A172 (cell line): ENCODE measurements around the gene P3H3. TPM values are rescaled to one million over a fixed set of nuclear protein-coding genes. Genes with fewer than 3 reads are reported as not detected.
"Not testable (repeated sequence)": the region's sequence is repeated elsewhere in the genome, so short reads cannot be mapped to it uniquely, and the experiment has no call there.

ENCODE experiments used
- DNase-seq: peaks from one replicate; pipeline ENCODE4 v3.0.0-alpha.2; 2015; ENCODE audit warnings: low spot score
- total RNA-seq: library from RNA; depleted of rRNA; stranded (reverse); fragments of >200 nt; shearing (Covaris generic); gene quantifications from 2 replicates; pipeline ENCODE4 v1.2.3, GENCODE V29; 2014

Gene P3H3
- total RNA-seq, 1 experiment from 2014 or later: 6.9 TPM

DNA sequence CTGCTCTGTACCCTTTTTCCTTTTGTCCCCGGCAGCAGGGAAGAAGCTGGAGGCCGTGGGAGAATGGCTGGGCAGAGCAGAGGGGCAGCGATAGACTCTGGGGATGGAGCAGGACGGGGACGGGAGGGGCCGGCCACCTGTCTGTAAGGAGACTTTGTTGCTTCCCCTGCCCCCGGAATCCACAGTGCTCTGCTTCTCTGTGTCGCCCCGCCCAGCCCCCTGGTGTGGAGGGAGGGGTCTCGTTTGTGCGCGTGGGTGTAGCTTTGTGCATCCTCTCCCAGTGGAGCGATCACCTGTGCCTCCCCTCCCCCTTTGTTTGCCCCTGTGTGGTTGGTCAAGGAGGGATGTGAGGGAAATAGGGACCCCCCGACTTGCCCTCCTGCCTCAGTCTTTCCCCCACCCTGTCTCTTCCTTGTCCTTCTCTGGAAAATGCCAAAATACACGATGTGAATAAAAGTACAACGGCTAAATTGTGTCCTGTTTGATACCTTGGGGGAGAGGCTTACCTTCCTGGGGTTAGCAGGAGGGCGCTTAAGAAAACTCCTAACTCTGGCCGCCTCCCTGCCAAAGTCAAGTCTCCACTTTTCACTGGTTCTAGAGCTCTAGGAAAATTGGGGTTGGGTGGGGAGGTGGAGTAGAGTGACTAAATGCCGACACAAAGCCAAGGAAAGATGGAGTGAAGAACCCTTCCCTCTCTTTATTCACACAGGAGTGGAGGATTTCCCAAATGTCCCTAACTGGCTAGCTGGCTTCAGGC is 38.1 kb downstream of the P3H3 start:
- no peak for DNase-seq

DNA sequence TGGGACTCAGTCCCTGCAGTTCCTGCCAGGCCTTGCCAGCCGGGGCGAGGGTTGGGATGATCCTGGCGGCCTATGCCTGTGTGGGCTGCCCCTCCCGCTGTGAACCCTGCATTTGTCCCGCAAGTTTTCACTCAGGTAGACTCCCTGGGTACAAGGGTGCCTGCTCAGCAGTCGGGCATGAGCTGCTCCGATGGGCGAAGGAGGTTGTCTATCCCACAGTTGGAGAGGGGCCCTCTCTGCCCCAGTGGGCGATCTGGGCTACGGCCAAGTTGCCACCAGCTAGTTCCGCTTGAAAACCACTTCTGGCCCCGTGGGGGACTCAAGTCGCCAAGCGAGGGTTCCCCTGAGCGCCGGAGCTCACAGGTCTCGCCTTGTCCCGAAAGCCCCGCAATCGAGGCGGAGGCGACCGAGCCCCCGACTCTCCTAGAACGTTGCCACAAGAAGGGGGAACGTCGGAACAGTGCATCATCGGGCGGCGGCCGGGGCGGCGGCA is 38.8 kb downstream of the P3H3 start:
- DNase-seq: no peak

DNA sequence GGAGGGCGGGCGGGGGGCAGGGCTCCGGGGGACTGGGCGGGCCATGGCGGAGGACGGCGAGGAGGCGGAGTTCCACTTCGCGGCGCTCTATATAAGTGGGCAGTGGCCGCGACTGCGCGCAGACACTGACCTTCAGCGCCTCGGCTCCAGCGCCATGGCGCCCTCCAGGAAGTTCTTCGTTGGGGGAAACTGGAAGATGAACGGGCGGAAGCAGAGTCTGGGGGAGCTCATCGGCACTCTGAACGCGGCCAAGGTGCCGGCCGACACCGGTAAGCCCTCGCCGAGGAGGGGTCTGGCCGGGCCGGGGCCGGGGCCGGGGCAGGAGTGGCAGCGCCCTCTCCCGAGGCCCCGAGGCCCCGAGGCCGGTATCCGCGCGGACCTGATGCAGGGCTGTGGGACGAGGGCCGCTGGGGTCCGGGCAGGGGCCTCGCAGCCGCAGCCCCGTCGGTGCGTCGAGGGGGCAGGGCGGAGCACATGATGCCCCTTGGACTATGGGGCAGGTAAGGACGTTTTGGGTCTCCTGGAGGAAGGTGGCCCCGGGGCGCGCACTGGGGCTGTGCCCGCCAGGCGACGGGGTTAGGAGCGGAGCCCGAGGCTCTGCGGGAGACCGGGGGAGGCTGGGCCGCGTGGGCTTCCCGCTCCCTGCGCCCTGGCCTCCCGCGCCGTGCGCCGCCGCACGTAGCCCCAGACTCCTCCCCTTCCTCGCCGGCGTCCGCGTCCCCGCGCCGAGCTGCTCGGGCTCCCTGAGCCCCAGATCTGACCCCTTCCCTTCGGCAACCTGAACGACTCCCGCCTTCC is 39.4 kb downstream of the P3H3 start, which contains the start of gene TPI1:
TPI1 (plus strand) TSS at position 119 of the 798 bp plus-strand sequence; CDS start at position 155, 36 bp downstream.
- DNase-seq: peak; percentile 39

DNA sequence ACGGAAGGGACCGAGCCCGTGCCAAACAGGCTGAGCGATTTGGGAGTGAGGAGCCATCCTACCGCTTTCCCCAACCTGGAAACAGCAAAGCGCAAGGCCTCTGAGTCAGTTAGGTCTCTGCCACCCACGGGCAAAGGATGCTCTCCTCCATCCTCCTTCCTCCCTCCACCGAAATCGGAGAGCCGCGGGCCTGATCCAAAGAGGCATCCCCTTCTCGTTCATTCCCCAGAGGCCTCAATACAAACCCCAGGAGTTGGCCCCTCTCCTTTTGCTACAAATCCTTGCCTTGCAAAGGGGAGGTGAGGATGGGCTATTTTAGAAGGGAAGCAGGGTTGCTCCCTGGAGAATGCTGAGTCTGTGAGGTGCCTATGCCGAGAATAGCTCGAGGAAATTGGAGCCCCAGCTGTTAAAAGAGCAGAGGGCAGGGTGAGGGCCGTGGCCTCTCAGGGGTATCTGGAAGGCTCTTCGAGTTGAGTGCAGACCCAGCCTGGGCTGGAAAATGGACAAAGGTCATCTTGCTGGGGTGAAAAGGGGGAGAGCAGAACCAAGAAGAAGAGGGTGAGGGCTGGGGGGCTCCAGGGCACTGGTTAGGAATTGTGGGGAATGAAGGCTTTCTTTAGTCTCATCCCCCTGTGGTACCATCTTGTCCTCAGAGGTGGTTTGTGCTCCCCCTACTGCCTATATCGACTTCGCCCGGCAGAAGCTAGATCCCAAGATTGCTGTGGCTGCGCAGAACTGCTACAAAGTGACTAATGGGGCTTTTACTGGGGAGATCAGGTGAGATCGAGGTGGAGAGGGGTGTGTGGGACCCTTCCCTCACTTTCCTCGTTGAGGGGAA is 40.2 kb downstream of the P3H3 start:
- no peak for DNase-seq

DNA sequence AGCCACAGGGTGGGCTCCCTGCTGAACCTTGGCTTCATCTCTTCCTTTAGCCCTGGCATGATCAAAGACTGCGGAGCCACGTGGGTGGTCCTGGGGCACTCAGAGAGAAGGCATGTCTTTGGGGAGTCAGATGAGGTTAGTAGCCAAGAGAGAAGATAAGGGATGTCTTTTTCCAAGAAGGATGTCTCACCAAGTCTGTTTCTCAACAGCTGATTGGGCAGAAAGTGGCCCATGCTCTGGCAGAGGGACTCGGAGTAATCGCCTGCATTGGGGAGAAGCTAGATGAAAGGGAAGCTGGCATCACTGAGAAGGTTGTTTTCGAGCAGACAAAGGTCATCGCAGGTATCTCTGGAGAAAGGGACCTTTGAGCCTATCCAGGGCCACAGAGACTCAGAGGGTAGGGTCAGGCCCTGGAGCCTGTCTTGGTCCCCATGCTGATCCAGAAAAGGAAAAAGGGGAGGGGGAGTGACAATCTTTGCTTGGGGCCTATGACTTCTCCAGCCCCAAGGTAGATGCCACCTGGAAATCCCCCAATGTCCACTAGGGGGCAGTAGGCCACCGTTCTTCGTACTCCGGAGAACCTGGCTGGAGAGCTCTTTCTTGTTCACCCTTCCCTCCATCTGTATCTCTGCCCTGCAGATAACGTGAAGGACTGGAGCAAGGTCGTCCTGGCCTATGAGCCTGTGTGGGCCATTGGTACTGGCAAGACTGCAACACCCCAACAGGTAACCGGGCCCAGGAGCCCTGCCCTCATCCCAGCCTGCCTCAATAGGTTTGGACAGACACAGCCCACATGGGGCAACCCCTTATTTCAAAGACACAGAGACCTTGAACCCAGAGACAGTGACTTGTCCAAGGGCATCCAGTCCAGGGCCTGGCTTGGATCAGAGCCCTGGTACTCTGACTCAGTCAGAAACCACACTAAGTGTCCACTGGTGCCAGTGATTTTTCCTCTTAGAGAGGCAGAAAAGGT is 41.1 kb downstream of the P3H3 start:
- peak; percentile 51 for DNase-seq

DNA sequence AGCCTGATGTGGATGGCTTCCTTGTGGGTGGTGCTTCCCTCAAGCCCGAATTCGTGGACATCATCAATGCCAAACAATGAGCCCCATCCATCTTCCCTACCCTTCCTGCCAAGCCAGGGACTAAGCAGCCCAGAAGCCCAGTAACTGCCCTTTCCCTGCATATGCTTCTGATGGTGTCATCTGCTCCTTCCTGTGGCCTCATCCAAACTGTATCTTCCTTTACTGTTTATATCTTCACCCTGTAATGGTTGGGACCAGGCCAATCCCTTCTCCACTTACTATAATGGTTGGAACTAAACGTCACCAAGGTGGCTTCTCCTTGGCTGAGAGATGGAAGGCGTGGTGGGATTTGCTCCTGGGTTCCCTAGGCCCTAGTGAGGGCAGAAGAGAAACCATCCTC is 42.1 kb downstream of the P3H3 start:
- DNase-seq: not testable (repeated sequence)

DNA sequence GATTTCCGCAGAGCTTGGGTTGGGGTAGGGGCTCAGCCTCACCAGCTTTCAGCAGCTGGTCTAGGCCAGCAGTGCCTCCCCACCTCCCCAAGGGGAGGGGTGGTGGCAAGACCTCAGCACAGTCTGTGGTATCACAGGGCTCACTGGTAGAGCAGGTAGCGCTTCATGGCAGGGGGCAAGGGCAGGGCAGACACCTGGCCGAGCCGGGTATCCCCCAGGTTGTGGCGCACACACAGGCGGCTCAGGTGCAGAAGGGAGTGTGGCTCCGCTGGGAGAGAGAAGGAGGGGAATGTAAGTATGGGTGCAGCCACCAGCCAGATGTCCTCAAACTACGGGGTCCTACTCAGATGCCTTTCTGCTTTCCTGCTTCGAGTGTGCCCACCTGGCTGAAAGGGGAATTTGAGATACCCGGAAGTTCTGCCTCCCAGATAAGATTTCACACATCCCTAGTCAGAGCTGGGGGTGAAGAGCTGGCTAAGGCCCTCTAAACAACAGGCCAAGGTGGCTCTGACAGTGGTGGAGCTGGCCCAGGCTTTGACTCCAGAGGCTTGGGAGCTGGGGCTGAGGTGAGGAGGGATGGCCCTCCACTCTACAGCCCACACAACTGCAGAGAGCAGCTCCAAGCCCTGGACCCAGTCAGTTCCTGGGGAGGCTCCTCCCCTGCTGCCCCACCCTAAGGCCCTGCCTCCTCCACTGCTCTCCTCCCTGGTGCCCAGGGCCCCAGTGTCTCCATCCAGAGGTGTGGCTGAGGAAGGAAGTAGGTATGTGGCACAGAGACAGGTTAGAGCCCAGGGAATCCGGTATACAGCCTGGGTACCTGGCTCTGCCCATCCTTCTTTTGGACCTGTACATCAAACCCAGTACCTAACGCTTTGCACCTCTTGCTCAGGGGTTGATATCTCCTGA is 43.1 kb downstream of the P3H3 start:
- DNase-seq: no peak

DNA sequence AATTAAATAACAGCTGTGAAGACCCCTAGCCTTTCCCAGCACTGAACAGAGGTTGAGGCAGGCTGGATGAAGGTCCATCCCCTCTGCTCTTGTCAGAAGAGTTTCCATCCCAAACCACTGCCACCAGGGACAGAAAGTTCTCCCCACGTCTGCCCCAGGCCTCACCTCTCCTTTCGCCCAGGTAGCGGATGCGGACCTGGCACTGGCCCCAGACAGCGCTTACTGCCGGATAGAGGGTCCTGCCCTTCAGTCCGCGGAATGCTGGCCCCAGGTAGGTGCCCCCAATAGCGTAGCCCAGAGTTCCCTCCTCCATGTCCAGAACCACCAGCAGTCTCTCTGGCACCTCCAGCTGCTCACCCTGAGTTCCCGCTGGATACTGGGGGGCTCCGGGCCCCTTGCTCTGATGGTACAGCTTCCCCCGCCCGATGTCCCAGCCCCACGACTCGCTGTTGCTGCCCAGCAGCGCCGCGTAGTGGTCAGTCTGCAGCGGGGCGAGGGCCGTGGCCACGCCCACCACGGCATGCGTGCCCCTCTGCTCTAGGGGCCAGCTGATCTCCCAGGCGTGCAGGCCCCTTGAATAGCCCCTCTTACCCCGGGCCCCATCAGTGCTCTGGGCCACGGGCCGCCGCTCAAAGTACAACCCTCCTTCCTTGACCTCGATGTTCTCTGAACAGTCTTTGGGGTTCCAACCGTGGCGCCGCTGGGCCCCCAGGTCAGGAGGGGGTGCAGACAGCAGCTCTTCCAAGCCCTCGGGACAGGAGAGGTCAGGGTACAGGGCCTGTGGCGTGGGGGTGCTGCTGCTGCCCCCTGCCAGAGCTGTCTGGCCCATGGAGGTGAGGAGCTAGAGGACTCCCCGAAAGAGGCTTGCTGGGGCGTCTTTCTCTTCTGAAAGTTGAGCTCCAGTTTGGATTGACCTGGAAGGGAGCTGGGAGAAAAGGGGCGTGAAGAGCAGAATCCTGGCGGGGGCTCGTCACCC is 44.2 kb downstream of the P3H3 start:
- DNase-seq: no peak

DNA sequence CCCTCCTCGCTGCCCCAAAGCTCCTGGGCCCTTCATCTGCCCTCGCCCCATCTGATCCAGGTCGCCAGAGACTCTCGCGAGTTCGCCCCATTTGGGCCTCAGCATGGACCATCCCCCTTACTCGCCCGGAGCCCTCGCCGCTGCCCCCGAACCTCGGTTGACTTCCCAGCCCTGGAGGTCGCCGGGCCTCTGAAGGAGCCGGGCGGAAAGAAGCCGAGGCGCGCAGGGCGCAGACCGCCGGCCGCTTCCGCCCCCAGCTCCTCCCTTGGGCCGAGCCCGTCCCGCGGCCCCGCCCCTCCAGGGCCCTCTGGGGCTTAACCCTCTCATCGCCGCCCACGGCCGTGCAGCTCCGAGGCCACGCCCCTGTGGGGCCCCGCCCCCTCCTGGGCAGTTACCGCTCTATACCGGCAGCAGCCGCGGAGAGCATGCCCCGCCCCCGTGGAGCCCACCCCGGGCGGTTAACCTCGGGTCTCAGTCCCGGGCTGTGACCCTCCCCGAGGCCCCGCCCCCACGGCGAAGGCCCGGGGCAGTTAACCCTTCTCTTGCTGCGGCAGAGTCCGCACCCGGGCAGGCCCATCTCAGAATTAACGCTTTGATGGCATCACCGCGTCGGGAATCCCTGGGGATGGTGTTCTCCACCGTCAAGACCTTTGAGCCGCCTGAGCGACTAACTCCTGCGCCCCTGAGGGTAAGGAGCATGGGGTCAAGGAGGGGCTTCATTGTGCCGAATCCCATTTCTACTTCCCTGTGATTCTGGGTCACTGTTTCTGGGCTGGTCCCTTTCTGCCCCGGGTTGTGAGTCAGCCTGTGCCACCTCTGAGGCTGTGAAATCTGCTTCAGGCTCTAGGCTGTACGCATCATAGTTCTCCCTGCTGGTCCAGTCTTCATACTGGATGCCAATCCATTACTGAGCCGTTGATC is 45.1 kb downstream of the P3H3 start, which contains the start of gene SPSB2:
SPSB2 (minus strand) TSS at position 210 of the 921 bp plus-strand sequence. CDS start 402 bp downstream, outside the sequence.
- peak; percentile 71 for DNase-seq

DNA sequence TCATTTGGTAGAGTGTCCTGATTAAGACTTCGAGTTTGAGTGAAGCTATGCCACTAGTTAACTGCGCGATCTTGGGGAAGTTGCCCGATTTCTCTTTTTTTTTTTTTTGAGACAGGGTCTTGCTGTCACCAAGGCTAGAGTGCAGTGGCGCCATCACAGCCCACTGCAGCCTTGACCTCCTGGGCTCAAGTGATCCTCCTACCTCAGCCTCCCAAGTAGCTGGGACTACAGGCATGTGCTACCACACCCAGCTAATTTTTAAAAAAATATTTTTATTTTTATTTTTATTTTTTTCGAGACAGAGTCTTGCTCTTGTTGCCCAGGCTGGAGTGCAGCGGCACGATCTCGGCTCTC is 45.8 kb downstream of the P3H3 start:
- DNase-seq: not testable (repeated sequence)

DNA sequence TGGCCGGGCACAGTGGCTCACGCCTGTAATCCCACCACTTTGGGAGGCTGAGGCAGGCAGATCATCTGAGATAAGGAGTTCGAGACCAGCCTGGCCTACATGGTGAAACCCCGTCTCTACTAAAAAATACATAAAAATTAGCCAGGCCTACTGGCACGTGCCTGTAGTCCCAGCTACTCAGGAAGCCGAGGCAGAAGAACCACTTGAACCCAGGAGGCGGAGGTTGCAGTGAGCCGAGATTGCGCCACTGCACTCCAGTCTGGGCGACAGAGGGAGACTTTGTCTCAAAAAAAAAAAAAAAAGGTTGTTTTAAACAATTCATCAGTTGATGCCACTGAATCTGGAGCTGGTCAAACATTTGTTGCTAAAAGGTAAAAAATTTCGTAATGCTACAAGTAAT is 51.6 kb downstream of the P3H3 start:
- DNase-seq: not testable (repeated sequence)

DNA sequence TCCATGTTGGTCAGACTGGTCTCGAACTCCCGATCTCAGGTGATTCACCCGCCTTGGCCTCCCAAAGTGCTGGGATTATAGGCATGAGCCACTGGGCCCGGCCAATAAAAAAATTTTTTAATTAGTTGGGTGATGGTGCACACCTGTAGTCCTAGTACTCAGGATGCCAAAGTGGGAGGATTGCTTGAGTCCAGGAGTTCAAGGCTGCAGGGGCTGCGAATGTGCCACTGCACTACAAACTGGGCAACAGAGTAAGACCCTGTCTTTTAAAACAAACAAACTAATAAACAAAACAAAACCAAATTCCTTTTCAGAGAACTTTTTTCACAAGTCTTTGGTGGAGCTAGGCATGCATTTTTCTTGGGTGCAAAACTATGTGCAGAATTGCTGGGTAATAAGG is 55.0 kb downstream of the P3H3 start:
- no peak for DNase-seq

DNA sequence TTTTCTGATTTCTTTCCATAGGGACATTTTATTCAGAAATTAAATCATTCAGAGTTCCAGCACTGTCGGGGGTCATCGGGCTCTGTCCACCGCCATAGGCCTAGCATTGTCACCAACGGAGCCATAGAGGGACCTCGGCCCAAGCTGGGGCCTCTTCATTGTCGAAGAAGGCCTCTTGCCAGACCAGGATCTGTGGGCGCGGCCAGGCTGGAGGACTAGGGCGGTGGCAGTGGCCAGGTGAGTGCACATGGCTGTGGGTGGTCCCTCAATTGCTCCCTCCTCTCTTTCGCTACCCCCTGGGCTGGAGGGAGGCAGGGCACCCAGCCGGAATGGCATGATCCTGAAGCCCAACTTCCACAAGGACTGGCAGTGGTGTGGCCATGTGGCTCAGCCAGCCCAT is 55.5 kb downstream of the P3H3 start:
- DNase-seq: no peak

DNA sequence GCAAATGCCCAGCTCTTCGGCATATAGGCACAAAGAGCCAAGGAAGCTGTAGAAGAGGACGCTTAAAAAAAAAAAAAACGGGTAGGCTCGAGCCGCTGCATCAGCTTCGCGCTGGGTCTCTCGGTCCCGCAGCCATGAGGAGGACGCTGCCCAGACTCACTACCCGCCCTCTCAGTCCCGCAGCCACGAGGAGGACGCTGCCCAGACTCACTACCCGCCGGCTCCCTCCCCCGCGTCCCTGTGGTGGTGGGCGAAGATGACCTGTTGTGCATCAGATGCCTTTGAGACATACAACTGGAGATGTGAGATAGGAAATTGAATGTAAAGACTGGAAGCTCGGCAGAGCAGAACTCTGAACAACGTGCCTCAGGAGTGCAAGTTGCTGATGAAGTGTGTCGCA is 56.3 kb downstream of the P3H3 start:
- no peak for DNase-seq

DNA sequence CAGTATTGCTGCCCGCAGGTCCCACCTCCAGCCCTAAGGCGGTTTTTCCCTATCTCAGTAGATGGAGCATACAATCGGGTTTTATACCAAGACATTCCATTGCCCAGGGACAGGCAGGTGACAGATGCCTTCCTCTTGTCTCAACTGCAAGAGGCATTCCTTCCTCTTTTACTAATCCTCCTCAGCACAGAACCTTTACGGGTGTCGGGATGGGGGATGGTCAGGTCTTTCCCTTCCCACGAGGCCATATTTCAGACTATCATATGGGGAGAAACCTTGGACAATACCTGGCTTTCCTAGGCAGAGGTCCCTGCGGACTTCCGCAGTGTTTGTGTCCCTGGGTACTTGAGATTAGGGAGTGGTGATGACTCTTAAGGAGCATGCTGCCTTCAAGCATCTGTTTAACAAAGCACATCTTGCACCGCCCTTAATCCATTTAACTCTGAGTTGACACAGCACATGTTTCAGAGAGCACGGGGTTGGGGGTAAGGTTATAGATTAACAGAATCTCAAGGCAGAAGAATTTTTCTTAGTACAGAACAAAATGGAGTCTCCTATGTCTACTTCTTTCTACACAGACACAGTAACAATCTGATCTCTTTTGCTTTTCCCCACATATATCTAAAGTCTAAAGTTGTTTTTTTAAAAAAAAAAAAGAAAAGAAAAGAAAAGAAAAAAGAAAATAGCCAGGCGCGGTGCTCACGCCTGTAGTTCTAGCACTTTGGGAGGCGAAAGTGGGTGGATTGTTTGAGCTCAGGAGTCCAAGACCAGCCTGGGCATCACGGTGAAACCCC is 58.2 kb downstream of the P3H3 start:
- DNase-seq: not testable (repeated sequence)

DNA sequence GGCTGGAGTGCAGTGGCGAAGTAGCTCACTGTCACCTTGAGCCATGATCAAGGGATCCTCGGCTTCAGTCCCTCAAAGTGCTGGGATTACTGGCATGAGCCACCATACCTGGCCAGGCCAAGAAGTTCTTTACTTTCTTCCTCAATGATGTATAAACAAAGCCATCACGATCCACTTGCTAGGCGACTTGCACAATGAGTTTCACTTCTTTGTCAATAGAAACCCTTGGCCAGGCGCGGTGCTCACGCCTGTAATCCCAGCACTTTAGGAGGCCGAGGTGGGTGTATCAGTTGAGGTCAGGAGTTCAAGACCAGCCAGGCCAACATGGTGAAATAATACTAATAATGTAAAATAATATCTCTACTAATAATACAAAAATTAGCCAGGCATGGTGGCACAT is 59.3 kb downstream of the P3H3 start:
- DNase-seq: no peak
